ENCODE measurements around the gene MAGI1. TPM values are rescaled to one million over a fixed set of nuclear protein-coding genes. Genes with fewer than 3 reads are reported as not detected.
"Not testable (repeated sequence)": the region's sequence is repeated elsewhere in the genome, so short reads cannot be mapped to it uniquely, and the experiment has no call there.

MAGI1 gene
- total RNA-seq, 1 donor from 2014 or later, result 18.7 TPM

DNA sequence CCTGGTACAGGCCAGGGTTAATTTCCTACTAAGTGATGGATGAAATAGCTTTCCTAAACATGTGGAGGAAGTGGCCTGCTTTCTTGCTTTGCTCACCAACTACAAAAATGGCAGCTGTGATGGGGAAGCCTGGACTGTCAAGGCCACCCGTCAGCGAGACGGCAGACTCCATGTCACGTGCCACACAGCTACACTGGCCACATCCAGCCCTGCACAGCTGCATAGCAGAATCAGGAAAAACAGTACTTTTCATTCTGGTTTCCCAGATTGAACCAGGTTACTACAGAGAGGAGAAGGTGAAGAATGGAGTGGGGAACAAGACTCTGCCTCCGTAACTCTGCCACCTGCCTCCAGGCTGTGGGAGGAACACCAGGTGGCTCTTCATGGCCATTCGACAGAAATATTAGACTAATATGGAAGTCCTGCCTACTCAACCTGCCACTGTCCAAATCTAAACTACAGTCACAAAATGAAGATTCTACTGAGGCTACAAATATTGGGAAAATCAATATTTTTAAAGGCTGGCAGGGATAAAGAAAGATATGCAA is 174.3 kb downstream of the MAGI1 start:
- Mint-ChIP-seq H3K27me3 (ENCODE audit: low read depth) (no peaks in the 10 kb centered on the region), H3K9me3 (ENCODE audit: low read depth) (no peaks in the 10 kb centered on the region), H3K27ac (ENCODE audit: unreplicated experiment) (no peak overlapping the region), H3K36me3 (ENCODE audit: low read depth) (no peaks in the 10 kb centered on the region), H3K4me1 (ENCODE audit: low read depth) (no peaks in the 10 kb centered on the region), H3K4me3 (ENCODE audit: unreplicated experiment) (no peak overlapping the region)
- TF ChIP-seq, protein P1, sequence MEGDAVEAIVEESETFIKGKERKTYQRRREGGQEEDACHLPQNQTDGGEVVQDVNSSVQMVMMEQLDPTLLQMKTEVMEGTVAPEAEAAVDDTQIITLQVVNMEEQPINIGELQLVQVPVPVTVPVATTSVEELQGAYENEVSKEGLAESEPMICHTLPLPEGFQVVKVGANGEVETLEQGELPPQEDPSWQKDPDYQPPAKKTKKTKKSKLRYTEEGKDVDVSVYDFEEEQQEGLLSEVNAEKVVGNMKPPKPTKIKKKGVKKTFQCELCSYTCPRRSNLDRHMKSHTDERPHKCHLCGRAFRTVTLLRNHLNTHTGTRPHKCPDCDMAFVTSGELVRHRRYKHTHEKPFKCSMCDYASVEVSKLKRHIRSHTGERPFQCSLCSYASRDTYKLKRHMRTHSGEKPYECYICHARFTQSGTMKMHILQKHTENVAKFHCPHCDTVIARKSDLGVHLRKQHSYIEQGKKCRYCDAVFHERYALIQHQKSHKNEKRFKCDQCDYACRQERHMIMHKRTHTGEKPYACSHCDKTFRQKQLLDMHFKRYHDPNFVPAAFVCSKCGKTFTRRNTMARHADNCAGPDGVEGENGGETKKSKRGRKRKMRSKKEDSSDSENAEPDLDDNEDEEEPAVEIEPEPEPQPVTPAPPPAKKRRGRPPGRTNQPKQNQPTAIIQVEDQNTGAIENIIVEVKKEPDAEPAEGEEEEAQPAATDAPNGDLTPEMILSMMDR (IDR thresholded peaks at IDR 0.05), result no peak
- DNase-seq (ENCODE audit: low spot score), result no peak

DNA sequence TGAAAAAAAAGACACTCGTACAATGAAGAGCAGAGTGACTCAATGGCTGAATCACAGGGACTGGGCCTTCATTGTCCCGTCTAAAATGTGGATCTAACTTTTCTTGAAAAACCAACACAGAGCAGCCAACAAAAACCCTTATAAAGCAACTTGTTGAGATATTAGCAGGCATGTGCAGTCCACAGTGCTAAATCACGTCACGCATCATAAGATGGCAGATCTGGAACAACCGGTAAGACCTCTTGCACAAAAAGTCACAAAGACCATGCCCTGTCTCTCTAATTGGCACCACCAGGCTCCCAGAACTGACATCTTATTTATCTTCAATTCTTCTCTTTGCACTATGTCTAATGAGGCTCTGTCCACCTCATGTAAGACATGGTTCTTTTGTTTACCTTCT is 177.0 kb downstream of the MAGI1 start:
- H3K9me3 Mint-ChIP-seq (ENCODE audit: low read depth), result peaks cover 8% of the 10 kb centered on the region
- TF ChIP-seq, protein P1 (IDR thresholded peaks at IDR 0.05), result no peak

GRCh38 chr3:65859612-65860011 is 179.1 kb downstream of the MAGI1 start:
- not testable (repeated sequence) for H3K27me3 Mint-ChIP-seq (ENCODE audit: low read depth); H3K4me3 Mint-ChIP-seq (ENCODE audit: unreplicated experiment)

More for the DNA sequence above, 177.0 kb downstream of the MAGI1 start:
- H3K36me3 Mint-ChIP-seq (ENCODE audit: low read depth), result peaks cover 3% of the 10 kb centered on the region
- DNase-seq (ENCODE audit: low spot score), result no peak
- no peaks in the 10 kb centered on the region for H3K4me1 Mint-ChIP-seq (ENCODE audit: low read depth)
- no peaks in the 10 kb centered on the region for H3K27me3 Mint-ChIP-seq (ENCODE audit: low read depth)
- no peak overlapping the region for H3K27ac Mint-ChIP-seq (ENCODE audit: unreplicated experiment)
- no peak overlapping the region for H3K4me3 Mint-ChIP-seq (ENCODE audit: unreplicated experiment)

DNA sequence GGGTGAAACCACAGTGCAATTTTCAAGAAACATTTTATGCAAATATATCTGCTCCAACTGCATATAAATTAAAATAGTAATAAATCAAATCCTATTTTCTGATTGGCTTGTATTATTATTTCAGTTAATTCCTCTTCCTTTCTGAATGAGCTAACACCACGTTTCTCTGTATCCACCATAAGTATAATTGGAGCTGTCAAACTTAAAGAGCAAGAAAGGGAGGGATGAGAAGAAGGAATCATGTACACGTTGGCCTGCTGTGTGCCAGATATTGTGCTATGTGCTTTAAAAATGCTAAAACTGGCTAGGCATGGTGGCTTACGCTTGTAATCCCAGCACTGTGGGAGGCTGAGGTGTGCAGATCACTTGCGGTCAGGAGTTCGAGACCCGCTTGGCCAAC is 180.0 kb downstream of the MAGI1 start:
- no peak for DNase-seq (ENCODE audit: low spot score)
- H3K4me3 Mint-ChIP-seq (ENCODE audit: unreplicated experiment), result no peak overlapping the region
- peaks cover 8% of the 10 kb centered on the region for H3K9me3 Mint-ChIP-seq (ENCODE audit: low read depth)
- H3K27me3 Mint-ChIP-seq (ENCODE audit: low read depth), result no peaks in the 10 kb centered on the region
- TF ChIP-seq, protein P1 (IDR thresholded peaks at IDR 0.05), result no peak
- H3K27ac Mint-ChIP-seq (ENCODE audit: unreplicated experiment), result no peak overlapping the region
- peaks cover 3% of the 10 kb centered on the region for H3K36me3 Mint-ChIP-seq (ENCODE audit: low read depth)
- H3K4me1 Mint-ChIP-seq (ENCODE audit: low read depth), result peaks cover 10% of the 10 kb centered on the region

More at GRCh38 chr3:65859612-65860011, 179.1 kb downstream of the MAGI1 start:
- H3K4me1 Mint-ChIP-seq (ENCODE audit: low read depth); H3K9me3 Mint-ChIP-seq (ENCODE audit: low read depth); DNase-seq (ENCODE audit: low spot score); H3K27ac Mint-ChIP-seq (ENCODE audit: unreplicated experiment); H3K36me3 Mint-ChIP-seq (ENCODE audit: low read depth): not testable (repeated sequence)

DNA sequence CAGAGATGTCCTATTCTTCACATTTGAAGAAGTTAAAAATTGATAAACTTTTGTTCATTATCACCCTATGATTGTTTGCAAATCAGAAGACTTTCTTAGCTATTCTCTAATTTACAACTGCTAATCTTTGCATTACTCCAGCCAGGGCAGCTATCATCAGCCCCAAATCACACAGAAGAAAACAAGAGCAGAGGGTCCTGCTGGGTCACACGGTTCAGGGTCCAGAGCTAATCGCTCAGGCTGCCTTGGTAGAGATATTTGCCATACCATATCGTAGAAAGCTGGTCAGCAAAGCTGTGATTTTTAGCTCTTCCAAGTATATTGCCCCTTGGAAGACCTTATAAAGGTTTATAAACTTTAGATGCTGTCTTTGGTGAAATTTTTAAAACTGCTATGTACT is 181.4 kb downstream of the MAGI1 start:
- H3K36me3 Mint-ChIP-seq (ENCODE audit: low read depth), result peaks cover 3% of the 10 kb centered on the region
- no peaks in the 10 kb centered on the region for H3K27me3 Mint-ChIP-seq (ENCODE audit: low read depth)
- H3K4me1 Mint-ChIP-seq (ENCODE audit: low read depth), result peaks cover 10% of the 10 kb centered on the region
- peaks cover 8% of the 10 kb centered on the region for H3K9me3 Mint-ChIP-seq (ENCODE audit: low read depth)
- TF ChIP-seq, protein P1 (IDR thresholded peaks at IDR 0.05), result no peak
- no peak overlapping the region for H3K4me3 Mint-ChIP-seq (ENCODE audit: unreplicated experiment)
- DNase-seq (ENCODE audit: low spot score), result no peak
- no peak overlapping the region for H3K27ac Mint-ChIP-seq (ENCODE audit: unreplicated experiment)

- Mint-ChIP-seq H3K9me3 (ENCODE audit: low read depth) (peaks cover 8% of the 10 kb centered on the region), H3K4me1 (ENCODE audit: low read depth) (peaks cover 14% of the 10 kb centered on the region), H3K36me3 (ENCODE audit: low read depth) (peaks cover 3% of the 10 kb centered on the region), H3K4me3 (ENCODE audit: unreplicated experiment) (no peak overlapping the region), H3K27ac (ENCODE audit: unreplicated experiment) (no peak overlapping the region), H3K27me3 (ENCODE audit: low read depth) (no peaks in the 10 kb centered on the region)
- DNase-seq (ENCODE audit: low spot score), result no peak
- TF ChIP-seq, protein P1 (IDR thresholded peaks at IDR 0.05), result no peak
Observed at GRCh38 chr3:65856907-65857306, 181.8 kb downstream of the MAGI1 start.
